Vagina (tissue), 2 donors: Measurements from ENCODE around the gene TMEM134. TPM values are rescaled to one million over a fixed set of nuclear protein-coding genes. Genes with fewer than 3 reads are reported as not detected.

Experiments
- DNase-seq, 2 donors: peaks; one replicate each; pipeline ENCODE4 v3.0.0-alpha.2; 2017; ENCODE audit errors: extremely low spot score in 2 of 2
- H3K27ac ChIP-seq: fragments of 200-600 bp; sonication (generic); one replicate; pipeline ENCODE4 v1.5.1; 2019
- H3K27me3 ChIP-seq: fragments of 200-600 bp; sonication (generic); one replicate; pipeline ENCODE4 v1.5.1; 2019
- H3K36me3 ChIP-seq, 2 donors: fragments of 200-600 bp; sonication (generic); one replicate each; pipeline ENCODE4 v1.5.1; 2017 to 2019
- H3K4me1 ChIP-seq: fragments of 200-600 bp; sonication (generic); one replicate; pipeline ENCODE4 v1.5.1; 2019
- H3K4me3 ChIP-seq, 2 donors: fragments of 200-600 bp; sonication (generic); 1 replicate in 1 of 2; 2 replicates in 1 of 2; pipeline ENCODE4 v1.5.1; 2016 to 2019
- H3K9me3 ChIP-seq: fragments of 200-600 bp; sonication (generic); one replicate; pipeline ENCODE4 v1.5.1; 2019
- POLR2A ChIP-seq, 2 donors: fragments of 450-650 bp; IDR thresholded peaks; one replicate each; pipeline ENCODE4 v1.6.1; 2017; ENCODE audit warnings: antibody characterized with exemption in 2 of 2, mild to moderate bottlenecking in 2 of 2, moderate library complexity in 2 of 2
- POLR2AphosphoS5 ChIP-seq, 2 donors: sonication (generic); formaldehyde crosslinking; IDR thresholded peaks; one replicate each; pipeline ENCODE4 v1.9.0; 2017; ENCODE audit warnings: antibody characterized with exemption in 2 of 2, mild to moderate bottlenecking in 2 of 2, low read depth in 1 of 2; ENCODE audit not compliant: insufficient read depth in 1 of 2
- intact Hi-C: fragments of 100-400 bp; cut with DNase I; formaldehyde crosslinking; loops from one replicate; pipeline ENCODE4 v1.15.1; 2023
- total RNA-seq: library from RNA; depleted of rRNA; stranded (reverse); fragments of >200 nt; gene quantifications from one replicate; pipeline ENCODE4 v1.2.3, GENCODE V29; 2016
- TF ChIP-seq, protein P1 (sequence below), 3 experiments: fragments of 450-650 bp in 2 of 3; fragments of 200-600 bp in 1 of 3; sonication (generic) in 1 of 3; IDR thresholded peaks; one replicate each; pipeline ENCODE4 v1.5.1; 2017 to 2019; ENCODE audit warnings: antibody characterized with exemption in 3 of 3, mild to moderate bottlenecking in 2 of 3, moderate library complexity in 2 of 3

TMEM134 gene
- total RNA-seq, 1 donor from 2014 or later: 88.6 TPM

GRCh38 chr11:67492069-67492727 lies 23.1 kb upstream of the TMEM134 start:
- Histone ChIP-seq H3K4me1 (no peaks in the 10 kb centered on the region), H3K9me3 (no peaks in the 10 kb centered on the region), H3K27me3 (no peaks in the 10 kb centered on the region), H3K27ac (no peak overlapping the region), H3K4me3 (no peak overlapping the region), H3K36me3 (peaks cover 0 to 45% of the 10 kb centered on the region in 2 donors)
- no peak for TF ChIP-seq POLR2AphosphoS5 (IDR thresholded peaks at IDR 0.05; ENCODE audit: insufficient read depth in 1 of 2, low read depth in 1 of 2)
- TF ChIP-seq, protein P1, sequence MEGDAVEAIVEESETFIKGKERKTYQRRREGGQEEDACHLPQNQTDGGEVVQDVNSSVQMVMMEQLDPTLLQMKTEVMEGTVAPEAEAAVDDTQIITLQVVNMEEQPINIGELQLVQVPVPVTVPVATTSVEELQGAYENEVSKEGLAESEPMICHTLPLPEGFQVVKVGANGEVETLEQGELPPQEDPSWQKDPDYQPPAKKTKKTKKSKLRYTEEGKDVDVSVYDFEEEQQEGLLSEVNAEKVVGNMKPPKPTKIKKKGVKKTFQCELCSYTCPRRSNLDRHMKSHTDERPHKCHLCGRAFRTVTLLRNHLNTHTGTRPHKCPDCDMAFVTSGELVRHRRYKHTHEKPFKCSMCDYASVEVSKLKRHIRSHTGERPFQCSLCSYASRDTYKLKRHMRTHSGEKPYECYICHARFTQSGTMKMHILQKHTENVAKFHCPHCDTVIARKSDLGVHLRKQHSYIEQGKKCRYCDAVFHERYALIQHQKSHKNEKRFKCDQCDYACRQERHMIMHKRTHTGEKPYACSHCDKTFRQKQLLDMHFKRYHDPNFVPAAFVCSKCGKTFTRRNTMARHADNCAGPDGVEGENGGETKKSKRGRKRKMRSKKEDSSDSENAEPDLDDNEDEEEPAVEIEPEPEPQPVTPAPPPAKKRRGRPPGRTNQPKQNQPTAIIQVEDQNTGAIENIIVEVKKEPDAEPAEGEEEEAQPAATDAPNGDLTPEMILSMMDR (IDR thresholded peaks at IDR 0.05): no peak
- TF ChIP-seq POLR2A (IDR thresholded peaks at IDR 0.05): no peak
- no peak for DNase-seq
- intact Hi-C loops: no loop called here

- H3K27ac ChIP-seq: no peak overlapping the region
- intact Hi-C loops: no loop called here
- peaks cover 2% of the 10 kb centered on the region for H3K4me1 ChIP-seq
- no peak for DNase-seq
- H3K27me3 ChIP-seq: no peaks in the 10 kb centered on the region
- H3K9me3 ChIP-seq: no peaks in the 10 kb centered on the region
- TF ChIP-seq POLR2A (IDR thresholded peaks at IDR 0.05): no peak
- TF ChIP-seq, protein P1 (IDR thresholded peaks at IDR 0.05): no peak
- TF ChIP-seq POLR2AphosphoS5 (IDR thresholded peaks at IDR 0.05; ENCODE audit: insufficient read depth in 1 of 2, low read depth in 1 of 2): no peak
- H3K4me3 ChIP-seq: no peak overlapping the region
- H3K36me3 ChIP-seq: peaks cover 0 to 47% of the 10 kb centered on the region in 2 donors
Measured at GRCh38 chr11:67491276-67492068, 22.4 kb upstream of the TMEM134 start.

GRCh38 chr11:67490727-67491065 lies 21.6 kb upstream of the TMEM134 start:
- no peaks in the 10 kb centered on the region for H3K9me3 ChIP-seq
- peaks cover 10% of the 10 kb centered on the region for H3K4me1 ChIP-seq
- TF ChIP-seq POLR2A (IDR thresholded peaks at IDR 0.05) (no peak), POLR2AphosphoS5 (IDR thresholded peaks at IDR 0.05; ENCODE audit: insufficient read depth in 1 of 2, low read depth in 1 of 2) (no peak)
- TF ChIP-seq, protein P1 (IDR thresholded peaks at IDR 0.05): no peak
- intact Hi-C loops: no loop called here
- DNase-seq: no peak
- H3K27me3 ChIP-seq: no peaks in the 10 kb centered on the region
- no peak overlapping the region for H3K4me3 ChIP-seq
- H3K27ac ChIP-seq: no peak overlapping the region
- H3K36me3 ChIP-seq: peaks cover 0 to 47% of the 10 kb centered on the region in 2 donors

GRCh38 chr11:67489885-67490726 lies 21.1 kb upstream of the TMEM134 start:
- intact Hi-C loops: no loop called here
- Histone ChIP-seq H3K36me3 (peaks cover 0 to 47% of the 10 kb centered on the region in 2 donors), H3K27me3 (no peaks in the 10 kb centered on the region), H3K27ac (no peak overlapping the region), H3K4me1 (peaks cover 13% of the 10 kb centered on the region), H3K9me3 (no peaks in the 10 kb centered on the region), H3K4me3 (no peak overlapping the region)
- TF ChIP-seq POLR2A (IDR thresholded peaks at IDR 0.05) (no peak), POLR2AphosphoS5 (IDR thresholded peaks at IDR 0.05; ENCODE audit: insufficient read depth in 1 of 2, low read depth in 1 of 2) (no peak)
- TF ChIP-seq, protein P1 (IDR thresholded peaks at IDR 0.05): no peak
- DNase-seq: no peak
